Mononuclear cell (primary cell): ENCODE results near the gene TMEM129. TPM values are rescaled to one million over a fixed set of nuclear protein-coding genes. Genes with fewer than 3 reads are reported as not detected.
A peak's percentile ranks its signal among the peaks of the same experiment; 100 is the strongest.
"Not testable (repeated sequence)": the region's sequence is repeated elsewhere in the genome, so short reads cannot be mapped to it uniquely, and the experiment has no call there.

Source experiments
- H3K27me3 ChIP-seq: 2 replicates; pipeline ENCODE4 v1.6.0; 2011; ENCODE audit warnings: low read length, control low read depth; ENCODE audit not compliant: insufficient read depth
- H3K4me1 ChIP-seq: 2 replicates; pipeline ENCODE4 v1.5.1; 2011; ENCODE audit warnings: mild to moderate bottlenecking, low read length, control low read depth; ENCODE audit not compliant: insufficient read depth
- H3K4me3 ChIP-seq: 2 replicates; pipeline ENCODE4 v1.5.1; 2011; ENCODE audit warnings: mild to moderate bottlenecking, low read length, moderate library complexity
- H3K9me3 ChIP-seq: 2 replicates; pipeline ENCODE4 v1.5.1; 2011; ENCODE audit warnings: low read depth, mild to moderate bottlenecking, control low read depth, low read length
- total RNA-seq: library from RNA; depleted of rRNA; stranded (reverse); fragments of >200 nt; gene quantifications from one replicate; pipeline ENCODE4 v1.2.3, GENCODE V29; 2012

The TMEM129 gene
- total RNA-seq, 1 donor = 12.1 TPM

- H3K27me3 ChIP-seq = no peaks in the 10 kb centered on the region
- H3K4me3 ChIP-seq = no peak overlapping the region
Measured at GRCh38 chr4:1685235-1686150, 35.6 kb downstream of the TMEM129 start.

GRCh38 chr4:1684506-1685234 lies 36.5 kb downstream of the TMEM129 start:
- H3K9me3 ChIP-seq = no peaks in the 10 kb centered on the region
- no peaks in the 10 kb centered on the region for H3K27me3 ChIP-seq
- peak overlapping the region; percentile 22 for H3K4me3 ChIP-seq

More at GRCh38 chr4:1685235-1686150, 35.6 kb downstream of the TMEM129 start:
- Histone ChIP-seq H3K9me3 (no peaks in the 10 kb centered on the region), H3K4me1 (peaks cover 22% of the 10 kb centered on the region)

GRCh38 chr4:1683736-1684505 lies 37.2 kb downstream of the TMEM129 start, which contains the start of gene FAM53A:
TSS of gene FAM53A (minus strand) at chr4:1684313. CDS start at chr4:1668741, 15,572 bp downstream.
- peak within 1 kb of the TSS; percentile 49 for H3K4me3 ChIP-seq
- H3K9me3 ChIP-seq = no peaks in the 10 kb centered on the region
- peaks cover 22% of the 10 kb centered on the region for H3K4me1 ChIP-seq
- no peaks in the 10 kb centered on the region for H3K27me3 ChIP-seq

More at GRCh38 chr4:1684506-1685234, 36.5 kb downstream of the TMEM129 start:
- H3K4me1 ChIP-seq = peaks cover 22% of the 10 kb centered on the region

- Histone ChIP-seq H3K4me3 (peak overlapping the region; percentile 49), H3K4me1 (peaks cover 22% of the 10 kb centered on the region), H3K27me3 (no peaks in the 10 kb centered on the region), H3K9me3 (no peaks in the 10 kb centered on the region)
Measured at GRCh38 chr4:1683261-1683735, 37.8 kb downstream of the TMEM129 start.

GRCh38 chr4:1682860-1683259 lies 38.3 kb downstream of the TMEM129 start:
- Histone ChIP-seq H3K4me3 (no peak overlapping the region), H3K4me1 (peaks cover 22% of the 10 kb centered on the region), H3K9me3 (no peaks in the 10 kb centered on the region), H3K27me3 (no peaks in the 10 kb centered on the region)

GRCh38 chr4:1678244-1678643 lies 42.9 kb downstream of the TMEM129 start:
- H3K4me1 ChIP-seq = peaks cover 9% of the 10 kb centered on the region
- H3K4me3 ChIP-seq = no peak overlapping the region
- H3K27me3 ChIP-seq = no peaks in the 10 kb centered on the region
- H3K9me3 ChIP-seq = no peaks in the 10 kb centered on the region

GRCh38 chr4:1676605-1677525 lies 44.3 kb downstream of the TMEM129 start:
- Histone ChIP-seq H3K4me3 (no peak overlapping the region), H3K9me3 (no peaks in the 10 kb centered on the region), H3K4me1 (no peaks in the 10 kb centered on the region), H3K27me3 (no peaks in the 10 kb centered on the region)

GRCh38 chr4:1675802-1676137 lies 45.4 kb downstream of the TMEM129 start:
- H3K27me3 ChIP-seq = no peaks in the 10 kb centered on the region
- no peaks in the 10 kb centered on the region for H3K9me3 ChIP-seq
- no peaks in the 10 kb centered on the region for H3K4me1 ChIP-seq
- no peak overlapping the region for H3K4me3 ChIP-seq

- H3K27me3 ChIP-seq = no peaks in the 10 kb centered on the region
- no peaks in the 10 kb centered on the region for H3K9me3 ChIP-seq
- no peak overlapping the region for H3K4me3 ChIP-seq
- no peaks in the 10 kb centered on the region for H3K4me1 ChIP-seq
Measured at GRCh38 chr4:1675136-1675801, 45.9 kb downstream of the TMEM129 start.

- Histone ChIP-seq H3K4me3 (no peak overlapping the region), H3K27me3 (no peaks in the 10 kb centered on the region), H3K9me3 (no peaks in the 10 kb centered on the region), H3K4me1 (no peaks in the 10 kb centered on the region)
Measured at GRCh38 chr4:1674682-1675081, 46.4 kb downstream of the TMEM129 start.

GRCh38 chr4:1673671-1674070 lies 47.5 kb downstream of the TMEM129 start:
- H3K27me3 ChIP-seq = no peaks in the 10 kb centered on the region
- H3K4me3 ChIP-seq = no peak overlapping the region
- no peaks in the 10 kb centered on the region for H3K4me1 ChIP-seq
- no peaks in the 10 kb centered on the region for H3K9me3 ChIP-seq

- H3K4me1 ChIP-seq, H3K9me3 ChIP-seq, H3K27me3 ChIP-seq, H3K4me3 ChIP-seq: not testable (repeated sequence)
Measured at GRCh38 chr4:1671011-1671410, 50.1 kb downstream of the TMEM129 start.

- Histone ChIP-seq H3K4me1 (no peaks in the 10 kb centered on the region), H3K9me3 (no peaks in the 10 kb centered on the region), H3K27me3 (no peaks in the 10 kb centered on the region), H3K4me3 (no peak overlapping the region)
Measured at GRCh38 chr4:1670279-1670678, 50.8 kb downstream of the TMEM129 start.
